Esophagus squamous epithelium (tissue), 4 donors: Measurements from ENCODE around the gene KCNJ12.

Experiments
- POLR2A ChIP-seq, 4 donors: fragments of 450-650 bp; IDR thresholded peaks; one replicate each; pipeline ENCODE4 v1.6.1; 2017; ENCODE audit warnings: antibody characterized with exemption in 4 of 4, mild to moderate bottlenecking in 4 of 4, moderate library complexity in 3 of 4
- TF ChIP-seq, protein P1 (sequence below), 6 experiments: fragments of 450-650 bp in 4 of 6; fragments of 200-600 bp in 2 of 6; sonication (generic) in 2 of 6; IDR thresholded peaks; one replicate each; pipeline ENCODE4 v1.5.1; 2016 to 2019; ENCODE audit warnings: antibody characterized with exemption in 6 of 6, mild to moderate bottlenecking in 4 of 6, moderate library complexity in 4 of 6

DNA sequence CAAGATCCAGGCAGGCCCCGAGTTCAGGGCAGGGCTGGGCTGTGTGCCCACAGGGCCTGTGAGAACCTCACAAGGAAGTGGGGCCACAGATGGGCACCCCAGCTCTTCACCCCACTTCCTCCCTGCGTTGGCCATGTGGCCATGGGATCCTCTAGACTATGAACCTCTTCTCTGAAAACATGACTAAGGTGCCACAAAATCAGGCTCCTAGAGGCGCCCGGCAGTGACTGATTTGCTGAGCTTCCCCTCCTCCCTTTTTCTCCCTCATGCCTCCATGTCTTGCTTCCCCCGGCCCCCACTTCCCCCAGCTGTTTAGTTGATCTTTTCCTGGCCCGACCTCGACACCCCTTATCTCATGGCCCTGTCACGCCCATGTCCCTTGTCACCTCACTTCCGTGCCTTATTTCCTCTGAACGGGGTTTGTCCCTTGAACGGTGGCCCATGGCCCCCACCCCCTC lies 87.1 kb downstream of the KCNJ12 start:
- TF ChIP-seq, protein P1, sequence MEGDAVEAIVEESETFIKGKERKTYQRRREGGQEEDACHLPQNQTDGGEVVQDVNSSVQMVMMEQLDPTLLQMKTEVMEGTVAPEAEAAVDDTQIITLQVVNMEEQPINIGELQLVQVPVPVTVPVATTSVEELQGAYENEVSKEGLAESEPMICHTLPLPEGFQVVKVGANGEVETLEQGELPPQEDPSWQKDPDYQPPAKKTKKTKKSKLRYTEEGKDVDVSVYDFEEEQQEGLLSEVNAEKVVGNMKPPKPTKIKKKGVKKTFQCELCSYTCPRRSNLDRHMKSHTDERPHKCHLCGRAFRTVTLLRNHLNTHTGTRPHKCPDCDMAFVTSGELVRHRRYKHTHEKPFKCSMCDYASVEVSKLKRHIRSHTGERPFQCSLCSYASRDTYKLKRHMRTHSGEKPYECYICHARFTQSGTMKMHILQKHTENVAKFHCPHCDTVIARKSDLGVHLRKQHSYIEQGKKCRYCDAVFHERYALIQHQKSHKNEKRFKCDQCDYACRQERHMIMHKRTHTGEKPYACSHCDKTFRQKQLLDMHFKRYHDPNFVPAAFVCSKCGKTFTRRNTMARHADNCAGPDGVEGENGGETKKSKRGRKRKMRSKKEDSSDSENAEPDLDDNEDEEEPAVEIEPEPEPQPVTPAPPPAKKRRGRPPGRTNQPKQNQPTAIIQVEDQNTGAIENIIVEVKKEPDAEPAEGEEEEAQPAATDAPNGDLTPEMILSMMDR (IDR thresholded peaks at IDR 0.05) = no peak
- TF ChIP-seq POLR2A (IDR thresholded peaks at IDR 0.05) = no peak
